SK-N-SH (cell line): ENCODE results near the gene CHRM4. TPM values are rescaled to one million over a fixed set of nuclear protein-coding genes. Genes with fewer than 3 reads are reported as not detected.
"Not testable (repeated sequence)": the region's sequence is repeated elsewhere in the genome, so short reads cannot be mapped to it uniquely, and the experiment has no call there.

Experiments used
- CTCF ChIA-PET: fragments of 300-600, 350-600 bp; formaldehyde crosslinking; extraction: SDS; loops from one replicate; lab custom pipeline; 2021; lab: Yijun Ruan, JAX
- POLR2A ChIA-PET: fragments of 350-600 bp; sonication (Branson Sonifier 250); formaldehyde crosslinking; extraction: SDS; loops from one replicate; lab custom pipeline; 2020; ENCODE audit warnings: antibody characterized with exemption, inconsistent platforms; lab: Yijun Ruan, JAX
- DNase-seq: peaks from one replicate; pipeline ENCODE4 v3.0.0; 2012
- H2AFZ ChIP-seq: fragments of 200-600 bp; sonication (generic); 2 replicates; pipeline ENCODE4 v1.8.1; 2016; ENCODE audit warnings: antibody characterized with exemption, mild to moderate bottlenecking, low read depth
- H3F3A ChIP-seq: fragments of 200-600 bp; sonication (generic); replicated peaks from 2 replicates; pipeline ENCODE3; 2016; ENCODE audit warnings: antibody characterized with exemption, mild to moderate bottlenecking; ENCODE audit not compliant: insufficient read depth
- H3K27ac ChIP-seq, 2 experiments: fragments of 200-500 bp in 1 of 2; fragments of 200-600 bp in 1 of 2; sonication (Bioruptor generic) in 1 of 2; sonication (generic), shearing (Covaris generic) in 1 of 2; 2 replicates each; pipeline versions ENCODE4 v1.5.1 to v1.6.1; 2014 to 2016; ENCODE audit warnings: low read depth in 2 of 2, inconsistent platforms in 1 of 2, low read length in 1 of 2, mild to moderate bottlenecking in 1 of 2, mixed read lengths in 1 of 2
- H3K27me3 ChIP-seq: fragments of 200-600 bp; sonication (generic), shearing (Covaris generic); 2 replicates; pipeline ENCODE4 v1.6.1; 2016; ENCODE audit warnings: mixed run types; ENCODE audit not compliant: insufficient read depth
- H3K36me3 ChIP-seq, 2 experiments: fragments of 200-500 bp in 1 of 2; fragments of 200-600 bp in 1 of 2; sonication (Bioruptor generic) in 1 of 2; sonication (generic) in 1 of 2; replicated peaks in 1 of 2; 2 replicates each; pipeline versions ENCODE3 to v1.5.1; 2014 to 2016; ENCODE audit warnings: low read length in 1 of 2, mild to moderate bottlenecking in 1 of 2; ENCODE audit not compliant: insufficient read depth in 2 of 2, control insufficient read depth in 1 of 2
- H3K4me1 ChIP-seq, 2 experiments: fragments of 200-500 bp in 1 of 2; fragments of 200-600 bp in 1 of 2; sonication (Bioruptor generic) in 1 of 2; sonication (generic), shearing (Covaris generic) in 1 of 2; 2 replicates each; pipeline versions ENCODE4 v1.5.1 to v1.6.1; 2014 to 2016; ENCODE audit warnings: low read depth in 1 of 2, low read length in 1 of 2, mixed run types in 1 of 2; ENCODE audit not compliant: insufficient read depth in 2 of 2, control insufficient read depth in 1 of 2
- H3K4me2 ChIP-seq: fragments of 200-600 bp; sonication (generic), shearing (Covaris generic); 2 replicates; pipeline ENCODE4 v1.6.1; 2017; ENCODE audit warnings: mixed run types
- H3K4me3 ChIP-seq, 2 experiments: fragments of 200-500 bp in 1 of 2; fragments of 200-600 bp in 1 of 2; sonication (Bioruptor generic) in 1 of 2; sonication (generic), shearing (Covaris generic) in 1 of 2; 2 replicates each; pipeline versions ENCODE4 v1.5.1 to v1.8.1; 2014 to 2016; ENCODE audit warnings: low read depth in 2 of 2, inconsistent platforms in 1 of 2, low read length in 1 of 2, mild to moderate bottlenecking in 1 of 2, mixed read lengths in 1 of 2, moderate library complexity in 1 of 2
- H3K79me2 ChIP-seq: fragments of 200-600 bp; sonication (generic); 2 replicates; pipeline ENCODE4 v1.8.1; 2017; ENCODE audit warnings: mild to moderate bottlenecking; ENCODE audit not compliant: insufficient read depth
- H3K9ac ChIP-seq: fragments of 200-600 bp; sonication (generic); 2 replicates; pipeline ENCODE4 v1.6.1; 2017; ENCODE audit warnings: mixed run types
- H3K9me2 ChIP-seq: fragments of 200-600 bp; sonication (generic); 2 replicates; pipeline ENCODE4 v1.6.1; 2017; ENCODE audit warnings: mixed run types
- H3K9me3 ChIP-seq: fragments of 200-600 bp; sonication (generic); 2 replicates; pipeline ENCODE4 v1.6.1; 2017; ENCODE audit warnings: mixed run types, mild to moderate bottlenecking, moderate library complexity
- H4K20me1 ChIP-seq: fragments of 200-600 bp; sonication (generic); 2 replicates; pipeline ENCODE4 v1.6.1; 2017; ENCODE audit warnings: mild to moderate bottlenecking, mixed run types; ENCODE audit not compliant: insufficient read depth
- CHD2 ChIP-seq: fragments of 150-350 bp; IDR thresholded peaks from 2 replicates; pipeline ENCODE4 v1.6.1; 2018; ENCODE audit warnings: low read length; ENCODE audit not compliant: partially characterized antibody
- EP300 ChIP-seq, 2 experiments: IDR thresholded peaks; 2 replicates each; pipeline versions ENCODE4 v1.4.0 to v1.6.1; 2012; ENCODE audit warnings: borderline replicate concordance in 1 of 2, low read depth in 1 of 2, low read length in 1 of 2
- FOSL2 ChIP-seq: IDR thresholded peaks from 2 replicates; pipeline ENCODE4 v1.4.0; 2012; ENCODE audit warnings: low read depth, mild to moderate bottlenecking, moderate library complexity, borderline replicate concordance
- FOXJ3 ChIP-seq: sonication (generic); formaldehyde crosslinking; IDR thresholded peaks from 2 replicates; pipeline ENCODE4 v1.5.1; 2020; ENCODE audit warnings: mild to moderate bottlenecking, missing genetic modification reagents
- FOXM1 ChIP-seq: IDR thresholded peaks from 2 replicates; pipeline ENCODE4 v1.4.0; 2012; ENCODE audit warnings: low read depth, mild to moderate bottlenecking
- GABPA ChIP-seq: IDR thresholded peaks from 2 replicates; pipeline ENCODE4 v1.4.0; 2012; ENCODE audit warnings: low read depth, mild to moderate bottlenecking
- GATA2 ChIP-seq: sonication (generic); formaldehyde crosslinking; IDR thresholded peaks from 2 replicates; pipeline ENCODE4 v1.5.0; 2020; ENCODE audit warnings: mild to moderate bottlenecking, missing genetic modification reagents
- JUND ChIP-seq: IDR thresholded peaks from 2 replicates; pipeline ENCODE4 v1.4.0; 2012
- NFIC ChIP-seq: IDR thresholded peaks from 2 replicates; pipeline ENCODE4 v1.4.0; 2012; ENCODE audit warnings: borderline replicate concordance
- NRF1 ChIP-seq: IDR thresholded peaks from 2 replicates; pipeline ENCODE4 v1.6.1; 2012; ENCODE audit warnings: low read depth, mild to moderate bottlenecking, low read length
- POLR2AphosphoS5 ChIP-seq: IDR thresholded peaks from 2 replicates; pipeline ENCODE4 v1.6.1; 2012; ENCODE audit warnings: low read depth, low read length
- RAD21 ChIP-seq: IDR thresholded peaks from 2 replicates; pipeline ENCODE4 v1.6.1; 2012; ENCODE audit warnings: mild to moderate bottlenecking, low read length
- RFX5 ChIP-seq: IDR thresholded peaks from 2 replicates; pipeline ENCODE4 v1.6.1; 2012; ENCODE audit warnings: mild to moderate bottlenecking, improper control_type of control experiment, low read length
- SIN3A ChIP-seq: IDR thresholded peaks from 2 replicates; pipeline ENCODE4 v1.6.1; 2012; ENCODE audit warnings: low read depth, mild to moderate bottlenecking, low read length, moderate library complexity, borderline replicate concordance
- SMC3 ChIP-seq: IDR thresholded peaks from 2 replicates; pipeline ENCODE4 v1.6.1; 2012; ENCODE audit warnings: low read depth, low read length, improper control_type of control experiment
- WGBS: methylation state at CpG from one replicate; pipeline ENCODE4 v1.1.6; 2017; ENCODE audit warnings: low lambda C conversion rate; 5-methylcytosine and 5-hydroxymethylcytosine counted together
- polyA plus RNA-seq, 3 experiments: library from polyadenylated mRNA; depleted of rRNA; stranded (reverse); fragments of >200 nt; gene quantifications; 2 replicates each; pipeline ENCODE4 v1.2.3, GENCODE V29; 2012
- TF ChIP-seq, protein P1 (sequence below): fragments of 150-350 bp; IDR thresholded peaks from 2 replicates; pipeline ENCODE4 v1.6.1; 2016; ENCODE audit warnings: mild to moderate bottlenecking, low read depth, low read length
- TF ChIP-seq, protein P2 (sequence below): IDR thresholded peaks from 2 replicates; pipeline ENCODE4; 2012
- TF ChIP-seq, protein P3 (sequence below): IDR thresholded peaks from 2 replicates; pipeline ENCODE4 v1.4.0; 2012; ENCODE audit warnings: low read depth, borderline replicate concordance

The CHRM4 gene
- polyA plus RNA-seq, 1 of the 3 experiments (the other 2 are of a cell fraction) = 0.26 TPM

DNA sequence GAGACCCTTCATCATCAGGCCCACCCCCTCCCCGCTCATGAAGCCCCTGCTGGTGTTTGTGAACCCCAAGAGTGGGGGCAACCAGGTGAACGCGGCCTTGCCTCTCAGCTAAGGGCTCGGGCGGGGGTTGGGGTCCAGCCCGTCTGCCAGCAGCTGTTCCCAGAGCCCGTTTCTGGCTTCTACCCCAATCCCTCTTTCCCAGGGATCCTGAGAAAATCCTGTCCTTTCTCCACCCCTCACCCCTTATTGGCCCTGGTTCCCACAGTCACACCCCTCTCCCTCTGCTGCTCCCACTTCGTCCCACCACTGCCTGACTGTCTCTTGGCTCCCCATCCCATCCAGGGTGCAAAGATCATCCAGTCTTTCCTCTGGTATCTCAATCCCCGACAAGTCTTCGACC, 19.5 kb downstream of the CHRM4 start:
- no peak overlapping the region for H2AFZ ChIP-seq
- no peak overlapping the region for H3K4me3 ChIP-seq
- no peaks in the 10 kb centered on the region for H4K20me1 ChIP-seq
- H3K9me3 ChIP-seq = no peaks in the 10 kb centered on the region
- no peaks in the 10 kb centered on the region for H3K27me3 ChIP-seq
- H3K36me3 ChIP-seq = peaks cover 5 to 28% of the 10 kb centered on the region in 2 experiments
- H3F3A ChIP-seq = peaks cover 8% of the 10 kb centered on the region
- CTCF ChIA-PET = interaction anchor here (1.2 to 18.0 kb wide), 3 partner anchors 17 to 63 kb away, joined by 3 to 423 read pairs (median 4); partner anchors contain the start of gene DGKZ
- no peak overlapping the region for H3K9ac ChIP-seq
- no peaks in the 10 kb centered on the region for H3K9me2 ChIP-seq
- H3K4me2 ChIP-seq = no peak overlapping the region
- no peak overlapping the region for H3K27ac ChIP-seq
- no peak for DNase-seq
- TF ChIP-seq NFIC (no peak), SIN3A (no peak), EP300 (IDR thresholded peaks at IDR 0.05; ENCODE audit: borderline replicate concordance in 1 of 2, low read depth in 1 of 2, low read length in 1 of 2) (no peak)
- TF ChIP-seq, protein P1, sequence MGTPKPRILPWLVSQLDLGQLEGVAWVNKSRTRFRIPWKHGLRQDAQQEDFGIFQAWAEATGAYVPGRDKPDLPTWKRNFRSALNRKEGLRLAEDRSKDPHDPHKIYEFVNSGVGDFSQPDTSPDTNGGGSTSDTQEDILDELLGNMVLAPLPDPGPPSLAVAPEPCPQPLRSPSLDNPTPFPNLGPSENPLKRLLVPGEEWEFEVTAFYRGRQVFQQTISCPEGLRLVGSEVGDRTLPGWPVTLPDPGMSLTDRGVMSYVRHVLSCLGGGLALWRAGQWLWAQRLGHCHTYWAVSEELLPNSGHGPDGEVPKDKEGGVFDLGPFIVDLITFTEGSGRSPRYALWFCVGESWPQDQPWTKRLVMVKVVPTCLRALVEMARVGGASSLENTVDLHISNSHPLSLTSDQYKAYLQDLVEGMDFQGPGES = no peak
- H3K79me2 ChIP-seq = no peaks in the 10 kb centered on the region
- POLR2A ChIA-PET = no interaction called here
- WGBS = 89% methylated on average over 10 of the region's 10 CpGs
- H3K4me1 ChIP-seq = peaks cover 2 to 12% of the 10 kb centered on the region in 2 experiments; a peak in 2 of 4 replicates

DNA sequence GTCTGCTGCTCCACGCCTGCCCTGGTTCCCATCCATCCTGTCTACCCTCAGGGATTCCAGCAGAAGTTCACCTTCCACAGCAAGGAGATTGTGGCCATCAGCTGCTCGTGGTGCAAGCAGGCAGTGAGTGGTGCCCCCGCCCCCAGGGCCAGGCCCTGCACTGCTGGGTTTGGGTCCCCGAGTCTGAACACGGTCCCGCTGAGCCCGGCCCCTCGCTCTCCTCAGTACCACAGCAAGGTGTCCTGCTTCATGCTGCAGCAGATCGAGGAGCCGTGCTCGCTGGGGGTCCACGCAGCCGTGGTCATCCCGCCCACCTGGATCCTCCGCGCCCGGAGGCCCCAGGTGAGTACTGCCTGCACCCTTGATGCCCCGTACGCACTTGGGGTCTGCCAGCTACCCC, 20.3 kb downstream of the CHRM4 start:
- H3K27ac ChIP-seq, H3K9me2 ChIP-seq, H2AFZ ChIP-seq, H3K4me3 ChIP-seq, H3F3A ChIP-seq, H3K4me2 ChIP-seq, H3K9me3 ChIP-seq, H3K79me2 ChIP-seq, H3K27me3 ChIP-seq, H4K20me1 ChIP-seq, H3K9ac ChIP-seq, POLR2A ChIA-PET, DNase-seq: not testable (repeated sequence)
- 98% methylated on average over 10 of the region's 19 CpGs for WGBS
- H3K36me3 ChIP-seq = peaks cover 5 to 23% of the 10 kb centered on the region in 2 experiments
- H3K4me1 ChIP-seq = peaks cover 4 to 15% of the 10 kb centered on the region in 2 experiments; a peak in 2 of 4 replicates
- CTCF ChIA-PET = interaction anchor here (1.1 to 18.0 kb wide), 2 partner anchors 21 to 132 kb away, joined by 3 to 423 read pairs; partner anchors contain the start of gene DGKZ

DNA sequence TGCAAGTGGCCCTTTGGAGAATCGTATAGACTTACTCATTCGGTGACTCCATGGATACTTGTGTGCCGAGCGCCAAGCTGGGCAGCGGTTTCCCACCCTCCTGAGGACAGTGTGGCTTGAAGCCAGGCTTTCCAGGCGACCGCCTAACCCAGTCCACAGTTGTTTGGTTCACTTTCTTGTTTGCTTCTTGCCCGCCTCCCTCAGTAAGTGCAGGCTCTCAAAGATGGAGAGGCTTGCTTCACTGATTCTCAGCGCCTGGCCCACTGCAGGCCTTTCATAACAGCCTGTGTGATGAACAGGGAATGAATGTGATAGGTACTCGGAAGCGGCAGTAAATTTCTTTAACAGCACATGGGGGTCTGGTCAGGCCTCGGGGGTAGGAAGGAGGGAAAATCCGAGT, 21.3 kb downstream of the CHRM4 start:
- Histone ChIP-seq H3K9me2 (no peaks in the 10 kb centered on the region), H3K4me2 (no peak overlapping the region), H4K20me1 (no peaks in the 10 kb centered on the region), H3K79me2 (no peaks in the 10 kb centered on the region), H3K4me1 (peaks cover 4 to 15% of the 10 kb centered on the region in 2 experiments; a peak in 2 of 4 replicates), H3K27ac (no peak overlapping the region), H3K9me3 (no peaks in the 10 kb centered on the region), H3K4me3 (no peak overlapping the region), H2AFZ (no peak overlapping the region), H3K36me3 (peaks cover 5 to 15% of the 10 kb centered on the region in 2 experiments), H3K27me3 (no peaks in the 10 kb centered on the region), H3F3A (peaks cover 8% of the 10 kb centered on the region), H3K9ac (no peak overlapping the region)
- CTCF ChIA-PET = interaction anchor here (1.2 to 18.0 kb wide), 7 partner anchors 9 to 168 kb away, joined by 3 to 423 read pairs (median 18); partner anchors contain the start of genes CHRM4, DGKZ and MDK
- 81% methylated on average over 13 of the region's 13 CpGs for WGBS
- no peak for DNase-seq
- POLR2A ChIA-PET = no interaction called here
- TF ChIP-seq RAD21 = no peak
- no peak for TF ChIP-seq FOSL2
- no peak for TF ChIP-seq RFX5
- TF ChIP-seq, protein P1 = no peak
- no peak for TF ChIP-seq GATA2 (CRISPR knock-in tag)
- TF ChIP-seq FOXJ3 (CRISPR knock-in tag) = no peak
- TF ChIP-seq JUND = no peak
- no peak for TF ChIP-seq GABPA
- TF ChIP-seq FOXM1 = no peak
- no peak for TF ChIP-seq SMC3
- TF ChIP-seq, protein P2, sequence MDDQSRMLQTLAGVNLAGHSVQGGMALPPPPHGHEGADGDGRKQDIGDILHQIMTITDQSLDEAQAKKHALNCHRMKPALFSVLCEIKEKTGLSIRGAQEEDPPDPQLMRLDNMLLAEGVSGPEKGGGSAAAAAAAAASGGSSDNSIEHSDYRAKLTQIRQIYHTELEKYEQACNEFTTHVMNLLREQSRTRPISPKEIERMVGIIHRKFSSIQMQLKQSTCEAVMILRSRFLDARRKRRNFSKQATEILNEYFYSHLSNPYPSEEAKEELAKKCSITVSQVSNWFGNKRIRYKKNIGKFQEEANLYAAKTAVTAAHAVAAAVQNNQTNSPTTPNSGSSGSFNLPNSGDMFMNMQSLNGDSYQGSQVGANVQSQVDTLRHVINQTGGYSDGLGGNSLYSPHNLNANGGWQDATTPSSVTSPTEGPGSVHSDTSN = no peak
- TF ChIP-seq, protein P3, sequence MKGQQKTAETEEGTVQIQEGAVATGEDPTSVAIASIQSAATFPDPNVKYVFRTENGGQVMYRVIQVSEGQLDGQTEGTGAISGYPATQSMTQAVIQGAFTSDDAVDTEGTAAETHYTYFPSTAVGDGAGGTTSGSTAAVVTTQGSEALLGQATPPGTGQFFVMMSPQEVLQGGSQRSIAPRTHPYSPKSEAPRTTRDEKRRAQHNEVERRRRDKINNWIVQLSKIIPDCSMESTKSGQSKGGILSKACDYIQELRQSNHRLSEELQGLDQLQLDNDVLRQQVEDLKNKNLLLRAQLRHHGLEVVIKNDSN = no peak
- no peak for TF ChIP-seq CHD2
- no peak for TF ChIP-seq NRF1
- no peak for TF ChIP-seq NFIC
- TF ChIP-seq POLR2AphosphoS5 = no peak
